Erythroblast (primary cell): ENCODE results near the gene TCF12.
"Not testable (repeated sequence)": the region's sequence is repeated elsewhere in the genome, so short reads cannot be mapped to it uniquely, and the experiment has no call there.

Experiments
- GATA1 ChIP-seq: IDR thresholded peaks from 2 replicates; pipeline ENCODE4 v1.6.1; 2011; ENCODE audit warnings: low read depth, mild to moderate bottlenecking, control low read depth, low read length, moderate library complexity
- POLR2A ChIP-seq: IDR thresholded peaks from 2 replicates; pipeline ENCODE4 v1.6.1; 2011; ENCODE audit warnings: mild to moderate bottlenecking, low read length

GRCh38 chr15:57097919-57098543 lies 179.6 kb downstream of the TCF12 start:
- TF ChIP-seq POLR2A, GATA1: not testable (repeated sequence)
